ENCODE measurements around the gene TPM4.

The TPM4 gene

GRCh38 chr19:16148443-16149229 lies 72.3 kb downstream of the TPM4 start:
- H3K79me2 ChIP-seq (ENCODE audit: insufficient read depth, low read length): peaks cover 24% of the 10 kb centered on the region
- H3K9me3 ChIP-seq (ENCODE audit: low read length): no peaks in the 10 kb centered on the region
- no peaks in the 10 kb centered on the region for H3K27me3 ChIP-seq (ENCODE audit: insufficient read depth, low read length)
- no peaks in the 10 kb centered on the region for H4K20me1 ChIP-seq (ENCODE audit: insufficient read depth, low read length)
- peak overlapping the region; percentile 8; the same call in 1 of the 2 replicates for H3K9ac ChIP-seq (ENCODE audit: low read length)
- H3K9me2 ChIP-seq (ENCODE audit: low read depth, low read length): no peaks in the 10 kb centered on the region
- TF ChIP-seq, protein P1, sequence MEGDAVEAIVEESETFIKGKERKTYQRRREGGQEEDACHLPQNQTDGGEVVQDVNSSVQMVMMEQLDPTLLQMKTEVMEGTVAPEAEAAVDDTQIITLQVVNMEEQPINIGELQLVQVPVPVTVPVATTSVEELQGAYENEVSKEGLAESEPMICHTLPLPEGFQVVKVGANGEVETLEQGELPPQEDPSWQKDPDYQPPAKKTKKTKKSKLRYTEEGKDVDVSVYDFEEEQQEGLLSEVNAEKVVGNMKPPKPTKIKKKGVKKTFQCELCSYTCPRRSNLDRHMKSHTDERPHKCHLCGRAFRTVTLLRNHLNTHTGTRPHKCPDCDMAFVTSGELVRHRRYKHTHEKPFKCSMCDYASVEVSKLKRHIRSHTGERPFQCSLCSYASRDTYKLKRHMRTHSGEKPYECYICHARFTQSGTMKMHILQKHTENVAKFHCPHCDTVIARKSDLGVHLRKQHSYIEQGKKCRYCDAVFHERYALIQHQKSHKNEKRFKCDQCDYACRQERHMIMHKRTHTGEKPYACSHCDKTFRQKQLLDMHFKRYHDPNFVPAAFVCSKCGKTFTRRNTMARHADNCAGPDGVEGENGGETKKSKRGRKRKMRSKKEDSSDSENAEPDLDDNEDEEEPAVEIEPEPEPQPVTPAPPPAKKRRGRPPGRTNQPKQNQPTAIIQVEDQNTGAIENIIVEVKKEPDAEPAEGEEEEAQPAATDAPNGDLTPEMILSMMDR (IDR thresholded peaks at IDR 0.05; ENCODE audit: low read length): no peak
- TF ChIP-seq EZH2 (IDR thresholded peaks at IDR 0.05; ENCODE audit: borderline replicate concordance, low read length): no peak
- peak overlapping the region; percentile 78 for H3K27ac ChIP-seq (ENCODE audit: low read depth, low read length, poor library complexity, severe bottlenecking)
- H3K4me3 ChIP-seq (ENCODE audit: low read depth, low read length, poor library complexity, severe bottlenecking): no peak overlapping the region
- H3F3A ChIP-seq (ENCODE audit: insufficient read depth, low read length): no peaks in the 10 kb centered on the region
- H3K4me1 ChIP-seq (ENCODE audit: insufficient read depth, low read length, severe bottlenecking): peaks cover 61% of the 10 kb centered on the region
- no peak overlapping the region for H2AFZ ChIP-seq (ENCODE audit: low read length)
- H3K36me3 ChIP-seq (ENCODE audit: insufficient read depth, low read length): peaks cover 75% of the 10 kb centered on the region
- peak overlapping the region; percentile 35; the same call in 1 of the 2 replicates for H3K4me2 ChIP-seq (ENCODE audit: low read length)

Measured in OCI-LY1 (cell line).